T-helper 2 cell treated with Interferon-gamma antibody and Interleukin-4, amounts not matched to agents 5 μg/mL and 100 μg/mL, for 36 hours (primary cell): ENCODE data around the gene CD59.

Experiments
- DNase-seq: peaks from one replicate; pipeline ENCODE4 v3.0.0; 2021; ENCODE audit warnings: low spot score
- H3K27ac Mint-ChIP-seq: one replicate; pipeline ENCODE4 v1.8.0; 2021; ENCODE audit warnings: mild to moderate bottlenecking, mixed read lengths
- H3K27me3 Mint-ChIP-seq: one replicate; pipeline ENCODE4 v1.8.0; 2021; ENCODE audit warnings: low read depth, mixed read lengths
- H3K36me3 Mint-ChIP-seq: one replicate; pipeline ENCODE4 v1.8.0; 2021; ENCODE audit warnings: low read depth, mixed read lengths
- H3K4me1 Mint-ChIP-seq: one replicate; pipeline ENCODE4 v1.8.0; 2021; ENCODE audit warnings: low read depth, mixed read lengths
- H3K4me3 Mint-ChIP-seq: one replicate; pipeline ENCODE4 v1.8.0; 2022; ENCODE audit warnings: mild to moderate bottlenecking, moderate library complexity, mixed read lengths
- H3K9me3 Mint-ChIP-seq: one replicate; pipeline ENCODE4 v1.8.0; 2021; ENCODE audit warnings: mixed read lengths

Gene CD59

DNA sequence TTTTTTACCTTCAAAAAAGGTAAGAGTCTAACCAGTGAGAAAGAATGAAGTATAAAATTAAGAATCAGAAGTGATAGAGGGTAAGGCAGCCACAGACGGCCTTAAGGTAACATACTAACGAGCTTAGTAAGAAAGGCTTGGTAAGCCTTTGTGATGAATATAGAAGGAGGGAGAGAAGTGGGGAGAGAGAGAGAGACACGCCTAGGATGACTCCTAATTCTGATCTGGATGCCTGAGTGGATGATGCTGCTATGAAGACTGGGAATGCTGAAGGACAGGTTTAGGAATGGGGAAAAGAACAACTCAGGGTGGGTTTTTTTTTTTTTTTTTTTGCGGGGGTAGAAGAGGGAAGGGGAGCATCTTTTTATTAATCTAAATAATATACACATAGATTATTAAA is 33.3 kb upstream of the CD59 start:
- Mint-ChIP-seq H3K9me3 (no peaks in the 10 kb centered on the region), H3K27ac (peak overlapping the region; percentile 22), H3K4me1 (peaks cover 19% of the 10 kb centered on the region), H3K36me3 (peaks cover 29% of the 10 kb centered on the region), H3K4me3 (no peak overlapping the region), H3K27me3 (peaks cover under 1% of the 10 kb centered on the region)
- DNase-seq: no peak

DNA sequence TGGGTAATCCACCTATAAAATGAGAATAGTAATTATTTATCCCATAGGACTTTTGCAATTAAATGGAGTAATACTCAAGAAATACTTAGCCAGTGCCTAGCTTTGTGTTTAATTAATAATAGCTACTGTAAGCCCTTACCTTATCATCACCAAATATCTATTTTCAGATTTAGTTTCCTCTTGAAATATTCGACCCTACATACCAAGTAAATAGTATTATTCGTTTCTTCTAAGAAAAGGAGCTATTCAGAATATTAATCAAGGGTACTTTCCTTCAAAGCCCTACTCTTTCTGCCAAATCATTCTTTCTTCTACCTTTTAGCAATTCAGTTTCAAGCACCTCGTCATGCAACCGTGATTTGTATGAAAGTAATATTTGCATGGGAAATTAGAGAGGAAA is 31.4 kb upstream of the CD59 start:
- no peaks in the 10 kb centered on the region for H3K9me3 Mint-ChIP-seq
- peaks cover 42% of the 10 kb centered on the region for H3K36me3 Mint-ChIP-seq
- H3K4me3 Mint-ChIP-seq: no peak overlapping the region
- no peak for DNase-seq
- H3K27ac Mint-ChIP-seq: no peak overlapping the region
- H3K27me3 Mint-ChIP-seq: no peaks in the 10 kb centered on the region
- peaks cover 10% of the 10 kb centered on the region for H3K4me1 Mint-ChIP-seq

DNA sequence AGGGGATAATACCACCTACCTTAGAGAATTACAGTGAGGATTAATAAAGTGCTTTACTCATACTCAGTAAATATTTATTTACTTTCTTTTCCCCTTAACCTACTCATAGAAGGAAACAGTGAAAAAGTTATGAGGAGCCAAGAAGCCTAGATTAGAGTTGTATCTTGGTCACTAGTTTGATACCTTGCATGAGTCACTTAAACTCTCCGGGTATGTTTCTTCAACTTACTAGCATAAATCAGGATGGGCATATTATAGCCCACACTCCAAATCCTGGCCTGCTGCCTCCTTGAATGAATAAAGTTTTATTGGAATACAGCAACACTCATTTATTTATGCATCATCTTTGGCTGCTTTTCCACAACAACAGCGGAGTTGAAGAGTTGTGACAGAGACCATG is 29.9 kb upstream of the CD59 start:
- Mint-ChIP-seq H3K27me3 (no peaks in the 10 kb centered on the region), H3K9me3 (no peaks in the 10 kb centered on the region), H3K36me3 (peaks cover 46% of the 10 kb centered on the region), H3K4me1 (no peaks in the 10 kb centered on the region), H3K27ac (no peak overlapping the region), H3K4me3 (no peak overlapping the region)
- DNase-seq: no peak

DNA sequence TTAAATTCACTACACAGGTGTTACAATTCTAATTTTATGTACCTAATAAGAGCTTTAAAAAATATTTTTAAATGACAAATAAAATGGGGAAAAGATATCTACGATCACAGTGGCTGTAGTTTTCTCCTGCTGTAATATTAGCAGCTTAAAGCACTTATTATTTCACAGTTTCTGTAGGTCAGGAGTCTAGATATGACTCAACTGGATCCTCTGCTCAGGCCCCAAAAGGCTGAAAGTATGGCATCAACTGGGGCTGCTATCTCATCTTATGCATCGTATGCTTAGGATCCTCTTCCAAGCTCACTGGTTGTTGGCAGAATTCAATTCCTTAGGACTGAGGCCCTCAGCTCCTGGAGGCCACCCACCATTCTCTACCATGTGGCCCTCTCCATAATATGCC is 25.2 kb upstream of the CD59 start:
- DNase-seq: no peak
- no peaks in the 10 kb centered on the region for H3K9me3 Mint-ChIP-seq
- peaks cover 44% of the 10 kb centered on the region for H3K36me3 Mint-ChIP-seq
- H3K27me3 Mint-ChIP-seq: no peaks in the 10 kb centered on the region
- H3K4me1 Mint-ChIP-seq: no peaks in the 10 kb centered on the region
- H3K4me3 Mint-ChIP-seq: no peak overlapping the region
- H3K27ac Mint-ChIP-seq: no peak overlapping the region

DNA sequence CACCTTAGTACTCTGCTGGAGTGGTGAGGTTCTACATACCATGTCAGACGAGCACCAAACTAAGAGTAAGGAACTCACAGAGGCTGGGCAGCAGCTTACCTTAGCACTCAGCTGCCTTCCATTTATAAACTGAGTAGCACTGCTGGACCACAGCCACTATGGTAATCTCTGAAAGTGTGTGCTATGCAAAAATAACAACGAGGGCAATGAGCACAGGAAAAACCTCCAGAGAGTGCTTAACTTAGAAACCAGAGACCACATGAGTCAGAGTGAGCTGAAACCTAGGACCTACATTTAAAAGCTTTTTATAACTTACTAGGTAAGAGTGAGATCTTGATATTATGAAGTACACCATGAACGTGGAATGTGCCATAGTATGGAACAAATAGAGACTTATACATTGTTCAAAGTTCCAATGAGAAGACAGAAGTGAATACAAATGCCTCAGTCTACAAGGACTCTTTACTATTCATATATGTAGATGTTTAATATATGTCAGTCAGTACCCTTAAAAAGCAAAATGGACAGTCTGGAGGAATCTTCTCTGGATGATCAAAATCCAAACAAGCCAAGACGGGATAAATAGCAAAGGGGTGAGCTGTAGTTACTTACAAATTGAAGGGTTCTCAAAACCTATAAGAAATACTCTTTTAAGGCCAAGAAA is 17.2 kb upstream of the CD59 start:
- H3K4me1 Mint-ChIP-seq: no peaks in the 10 kb centered on the region

DNA sequence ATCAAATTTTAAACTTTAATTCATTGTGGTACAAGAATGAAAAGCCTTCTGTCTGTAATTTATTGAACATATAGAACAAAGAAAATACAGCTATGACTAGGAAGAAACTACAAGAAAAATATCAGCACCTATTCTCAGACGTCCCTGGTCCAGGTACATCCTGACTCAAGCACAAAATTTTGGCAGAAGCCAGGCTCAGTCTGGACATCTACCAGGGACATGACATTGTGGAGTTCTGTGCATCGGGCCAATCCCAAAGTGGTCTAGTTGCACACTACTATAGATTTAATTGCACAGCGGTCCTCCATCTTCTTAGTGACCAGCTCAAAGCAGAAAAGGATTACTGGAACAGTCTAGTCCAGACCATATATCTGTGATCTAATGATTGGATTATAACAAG is 15.7 kb upstream of the CD59 start:
- no peak overlapping the region for H3K4me3 Mint-ChIP-seq
- H3K27ac Mint-ChIP-seq: no peak overlapping the region
- no peaks in the 10 kb centered on the region for H3K27me3 Mint-ChIP-seq
- no peak for DNase-seq
- H3K9me3 Mint-ChIP-seq: no peaks in the 10 kb centered on the region
- H3K36me3 Mint-ChIP-seq: peaks cover 22% of the 10 kb centered on the region
- H3K4me1 Mint-ChIP-seq: no peaks in the 10 kb centered on the region

More for the DNA sequence above, 17.2 kb upstream of the CD59 start:
- no peak overlapping the region for H3K27ac Mint-ChIP-seq
- H3K36me3 Mint-ChIP-seq: peaks cover 14% of the 10 kb centered on the region
- no peak overlapping the region for H3K4me3 Mint-ChIP-seq
- H3K27me3 Mint-ChIP-seq: no peaks in the 10 kb centered on the region
- no peaks in the 10 kb centered on the region for H3K9me3 Mint-ChIP-seq
- DNase-seq: no peak

DNA sequence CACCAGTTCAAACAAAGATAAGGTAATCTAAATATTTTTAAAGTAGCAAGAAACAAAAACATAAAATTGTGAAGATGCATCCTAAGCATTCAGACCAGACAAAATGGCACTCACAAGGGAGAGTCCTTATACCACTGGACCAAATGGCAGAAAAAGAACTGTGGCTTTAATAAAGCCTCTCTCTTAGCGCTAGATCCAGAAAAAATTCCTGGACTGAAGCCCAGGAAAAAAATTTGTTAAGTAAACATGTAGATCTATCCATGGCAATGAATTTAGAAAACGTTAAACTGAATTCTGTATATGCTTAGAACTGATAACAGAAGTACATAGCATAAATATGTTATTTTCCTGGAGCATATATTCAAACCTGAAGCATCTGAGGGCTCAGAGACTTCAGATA is 11.8 kb upstream of the CD59 start:
- no peak overlapping the region for H3K4me3 Mint-ChIP-seq
- no peaks in the 10 kb centered on the region for H3K4me1 Mint-ChIP-seq
- H3K27ac Mint-ChIP-seq: no peak overlapping the region
- DNase-seq: no peak
- no peaks in the 10 kb centered on the region for H3K27me3 Mint-ChIP-seq
- H3K9me3 Mint-ChIP-seq: no peaks in the 10 kb centered on the region
- peaks cover 15% of the 10 kb centered on the region for H3K36me3 Mint-ChIP-seq

DNA sequence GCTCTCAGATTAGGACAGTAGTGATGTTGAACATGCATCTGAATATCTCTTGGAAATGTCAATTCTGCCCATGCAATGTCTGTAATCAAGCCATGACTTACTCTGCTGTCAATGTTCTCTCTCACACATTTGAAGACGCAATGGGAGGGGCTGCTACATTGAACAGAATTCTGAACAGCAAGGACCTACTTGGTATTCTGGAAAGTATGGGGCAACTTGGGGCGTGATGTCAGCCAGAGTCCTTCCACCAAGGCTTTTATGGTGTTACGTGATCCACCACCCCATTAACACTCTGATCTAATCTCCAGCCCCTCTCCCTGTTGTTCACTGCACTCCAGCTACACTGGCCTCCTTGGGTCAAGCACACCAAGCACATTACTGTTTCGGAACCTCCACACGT is 7.1 kb upstream of the CD59 start:
- peaks cover 4% of the 10 kb centered on the region for H3K27me3 Mint-ChIP-seq
- DNase-seq: no peak
- H3K4me3 Mint-ChIP-seq: no peak overlapping the region
- no peak overlapping the region for H3K27ac Mint-ChIP-seq
- H3K4me1 Mint-ChIP-seq: no peaks in the 10 kb centered on the region
- no peaks in the 10 kb centered on the region for H3K9me3 Mint-ChIP-seq
- peaks cover 16% of the 10 kb centered on the region for H3K36me3 Mint-ChIP-seq

DNA sequence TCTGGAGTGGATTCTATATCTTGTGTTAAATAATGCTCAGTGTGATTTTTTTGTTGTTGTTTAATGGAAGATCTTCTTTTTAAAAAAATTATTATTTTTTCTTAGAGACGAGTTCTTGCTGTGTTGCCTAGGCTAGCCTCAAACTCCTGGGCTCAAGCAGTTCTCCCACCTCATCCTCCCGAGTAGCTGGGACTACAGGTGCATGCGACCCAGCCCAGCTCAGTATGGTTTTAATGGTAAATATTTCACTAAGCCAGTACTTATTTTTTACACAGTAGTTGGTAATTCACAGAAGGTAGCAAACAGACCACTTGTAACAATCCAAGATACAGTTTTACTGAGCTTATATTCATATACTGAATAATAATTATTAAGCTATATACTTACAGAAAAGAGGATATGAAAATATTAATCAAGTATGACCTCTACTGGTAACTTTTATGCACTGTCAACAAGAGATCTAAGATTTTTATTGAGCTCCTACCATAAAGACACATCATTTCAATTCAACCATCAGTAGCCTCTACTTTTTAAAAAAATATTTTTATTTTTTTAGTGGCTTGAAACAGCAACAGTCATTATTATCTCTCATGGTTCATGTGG is 6.1 kb upstream of the CD59 start:
- peaks cover 11% of the 10 kb centered on the region for H3K27me3 Mint-ChIP-seq
- no peak overlapping the region for H3K27ac Mint-ChIP-seq
- DNase-seq: no peak
- H3K4me1 Mint-ChIP-seq: no peaks in the 10 kb centered on the region
- H3K9me3 Mint-ChIP-seq: no peaks in the 10 kb centered on the region
- H3K36me3 Mint-ChIP-seq: peaks cover 11% of the 10 kb centered on the region
- no peak overlapping the region for H3K4me3 Mint-ChIP-seq

DNA sequence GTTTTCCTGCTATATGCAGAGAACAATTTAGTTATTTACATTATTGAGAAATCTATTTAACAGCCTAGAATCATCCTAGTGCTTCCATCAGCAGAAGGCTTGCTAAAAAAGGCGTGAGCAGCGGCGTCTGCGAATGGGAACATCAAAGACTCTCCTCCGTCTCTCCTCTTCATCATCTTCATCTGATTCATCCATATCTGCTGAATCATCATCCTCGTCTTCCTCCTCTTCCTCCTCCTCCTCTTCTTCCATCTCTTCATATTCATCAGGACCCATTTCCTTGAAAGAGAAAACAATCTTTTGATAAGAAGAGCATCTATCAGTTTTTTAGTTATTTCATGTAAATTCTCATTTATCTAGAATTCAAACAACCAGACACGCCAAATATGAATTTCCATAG is 5.6 kb upstream of the CD59 start:
- no peak overlapping the region for H3K4me3 Mint-ChIP-seq
- H3K27ac Mint-ChIP-seq: no peak overlapping the region
- no peak for DNase-seq
- H3K27me3 Mint-ChIP-seq: peaks cover 13% of the 10 kb centered on the region
- no peaks in the 10 kb centered on the region for H3K9me3 Mint-ChIP-seq
- H3K36me3 Mint-ChIP-seq: peaks cover 8% of the 10 kb centered on the region
- peaks cover 3% of the 10 kb centered on the region for H3K4me1 Mint-ChIP-seq

DNA sequence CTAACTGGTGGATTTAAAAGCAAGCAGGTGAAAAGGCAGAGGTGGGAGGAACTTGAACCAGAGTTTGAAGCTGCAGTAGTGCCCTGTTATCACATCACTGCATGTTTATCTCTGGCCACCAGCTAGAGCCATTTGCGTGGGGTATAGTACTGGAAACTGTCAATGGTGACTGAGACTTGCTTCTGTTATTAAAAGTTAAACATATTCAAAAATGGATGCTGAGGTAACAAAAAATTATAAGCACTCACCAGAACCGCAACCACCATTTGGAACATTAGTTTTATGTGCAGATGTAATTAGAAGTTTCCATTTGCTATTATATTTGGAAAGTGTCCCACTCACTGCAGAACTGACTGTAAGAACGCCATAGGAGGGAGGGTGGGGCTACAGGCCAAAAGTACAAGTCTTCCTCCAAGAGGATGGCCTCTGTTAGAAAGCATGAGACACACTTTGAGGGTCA is 1.2 kb upstream of the CD59 start:
- no peak overlapping the region for H3K4me3 Mint-ChIP-seq
- peaks cover 23% of the 10 kb centered on the region for H3K4me1 Mint-ChIP-seq
- H3K27ac Mint-ChIP-seq: no peak overlapping the region
- H3K9me3 Mint-ChIP-seq: no peaks in the 10 kb centered on the region
- peaks cover 14% of the 10 kb centered on the region for H3K27me3 Mint-ChIP-seq
- no peak for DNase-seq
- peaks cover 17% of the 10 kb centered on the region for H3K36me3 Mint-ChIP-seq

DNA sequence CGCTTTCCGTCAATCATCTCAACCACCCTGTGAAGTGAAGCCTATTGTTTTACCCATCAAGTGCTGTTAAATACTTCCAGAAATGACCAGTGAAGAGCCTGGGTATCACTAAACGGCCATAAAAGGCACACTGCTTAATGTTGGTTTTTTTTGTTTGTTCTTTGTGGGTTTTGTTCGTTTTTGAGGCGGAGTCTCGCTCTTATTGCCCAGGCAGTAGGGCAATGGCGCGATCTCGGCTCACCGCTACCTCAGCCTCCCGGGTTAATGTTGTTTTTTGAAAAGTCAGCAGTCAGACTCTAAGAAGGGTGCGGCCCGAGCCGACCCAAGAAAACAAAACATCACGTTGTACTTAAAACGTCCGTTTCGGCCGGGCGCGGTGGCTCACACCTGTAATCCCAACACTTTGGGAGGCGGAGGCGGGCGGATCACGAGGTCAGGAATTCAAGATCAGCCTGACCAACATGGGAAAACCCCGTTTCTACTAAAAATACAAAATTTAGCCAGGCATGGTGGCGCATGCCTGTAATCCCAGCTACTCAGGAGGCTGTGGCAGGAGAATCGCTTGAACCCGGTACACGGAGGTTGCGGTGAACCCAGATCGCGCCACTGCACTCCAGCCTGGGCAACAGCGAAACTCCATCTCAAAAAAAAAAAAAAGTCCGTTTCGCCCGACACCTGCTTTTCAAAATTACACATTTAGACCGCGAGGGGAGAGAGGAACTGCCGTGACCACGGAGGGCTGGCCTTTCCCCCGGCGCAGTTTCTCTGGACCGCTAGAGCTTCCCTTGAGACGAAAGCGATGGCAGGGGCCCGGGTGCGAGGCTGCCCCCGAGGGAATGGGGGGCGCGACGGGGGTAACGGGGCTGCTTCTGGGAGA is 714 bp downstream of the CD59 start:
- DNase-seq: peak; percentile 58

DNA sequence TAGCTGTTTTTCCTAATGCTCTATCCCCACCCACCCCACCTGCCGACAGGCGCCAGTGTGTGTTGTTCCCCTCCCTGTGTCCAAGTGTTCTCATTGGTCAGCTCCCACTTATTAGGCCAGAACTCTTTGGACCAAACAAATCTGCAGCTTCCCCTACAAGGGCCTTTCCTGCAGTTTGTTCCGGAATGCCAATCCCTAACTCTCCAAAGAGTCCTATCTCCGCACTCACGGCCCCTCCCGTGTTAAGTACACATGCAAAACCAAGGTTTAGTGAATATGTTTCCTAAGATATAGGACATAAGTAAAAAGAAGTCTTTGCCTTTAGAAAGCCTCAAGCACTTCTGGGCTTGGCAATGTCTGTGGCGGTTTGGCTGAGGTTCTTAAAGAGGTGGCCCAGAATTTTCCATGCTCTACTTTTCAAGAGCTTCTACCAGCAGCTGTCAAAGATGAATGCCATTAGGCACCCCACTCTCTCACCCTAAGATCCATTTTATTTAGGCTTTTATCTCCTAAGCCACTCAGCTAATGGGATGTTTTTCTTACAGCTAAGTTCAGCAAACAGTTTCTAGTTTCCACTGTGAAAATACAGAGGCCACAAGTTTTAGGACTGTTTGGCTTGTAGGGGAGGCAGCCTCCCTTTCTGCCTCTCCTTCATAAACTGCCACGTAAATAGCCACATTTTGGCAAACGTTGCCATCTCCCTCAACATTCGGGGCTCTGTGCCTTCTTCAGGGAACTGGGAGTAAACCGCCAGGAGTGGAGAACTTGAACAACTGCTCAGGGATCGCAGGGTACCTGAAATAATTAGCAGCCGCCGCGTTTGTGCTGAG is 1.6 kb downstream of the CD59 start:
- H3K36me3 Mint-ChIP-seq: peaks cover 22% of the 10 kb centered on the region
- peak overlapping the region; percentile 89 for H3K4me3 Mint-ChIP-seq
- peaks cover 14% of the 10 kb centered on the region for H3K27me3 Mint-ChIP-seq
- no peaks in the 10 kb centered on the region for H3K9me3 Mint-ChIP-seq
- H3K4me1 Mint-ChIP-seq: peaks cover 30% of the 10 kb centered on the region
- no peak for DNase-seq
- H3K27ac Mint-ChIP-seq: peak overlapping the region; percentile 89

More for the DNA sequence above, 714 bp downstream of the CD59 start:
- Mint-ChIP-seq H3K4me3 (peak overlapping the region; percentile 89), H3K27me3 (peaks cover 14% of the 10 kb centered on the region), H3K9me3 (no peaks in the 10 kb centered on the region), H3K36me3 (peaks cover 22% of the 10 kb centered on the region), H3K4me1 (peaks cover 30% of the 10 kb centered on the region), H3K27ac (peak overlapping the region; percentile 89)
